Medulla oblongata (tissue), 1 donor: ENCODE measurements around the gene CFAP221.
"Not testable (repeated sequence)": the region's sequence is repeated elsewhere in the genome, so short reads cannot be mapped to it uniquely, and the experiment has no call there.

Experiments used
- DNase-seq: peaks from one replicate; pipeline ENCODE4 v3.0.0-alpha.2; 2015; ENCODE audit errors: extremely low spot score

The CFAP221 gene

DNA sequence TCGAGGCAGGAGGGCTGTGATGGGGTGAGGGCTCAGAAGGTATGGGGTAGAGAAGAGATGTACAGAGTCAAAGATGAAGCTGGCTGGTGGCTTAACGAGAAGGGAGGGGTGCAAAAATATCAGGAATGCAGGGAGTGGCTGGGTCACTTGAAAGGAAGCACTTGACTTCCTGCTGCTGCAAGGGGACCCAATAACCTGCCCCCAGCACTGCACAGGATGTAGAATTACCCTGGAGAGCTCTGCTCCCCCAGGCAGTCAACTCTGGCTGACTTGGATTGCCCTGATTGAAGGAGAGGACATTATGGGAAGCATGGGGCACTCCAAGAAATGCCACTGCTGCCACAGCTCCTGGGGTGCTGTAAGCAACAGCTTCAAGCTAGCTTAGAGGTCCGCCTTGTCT, 41.8 kb downstream of the CFAP221 start:
- no peak for DNase-seq

DNA sequence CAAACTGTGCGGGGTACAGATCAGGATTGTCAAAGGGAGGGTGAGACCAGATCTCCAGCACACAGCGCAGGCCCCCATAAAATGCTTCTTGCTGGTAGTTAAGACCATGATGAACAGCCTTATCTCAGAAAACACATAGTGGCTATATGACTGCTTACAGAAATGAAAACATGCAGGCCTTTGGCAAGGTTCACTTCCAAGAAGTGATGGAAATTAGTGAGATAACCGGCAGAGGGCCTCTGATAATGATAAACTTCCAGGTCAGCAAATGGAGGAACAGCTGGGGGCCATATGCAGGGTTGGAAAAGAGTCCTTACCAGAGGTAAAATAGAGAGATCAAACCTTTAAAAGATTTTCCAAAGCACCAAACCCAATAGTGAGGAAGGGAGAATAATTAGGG, 46.6 kb downstream of the CFAP221 start:
- DNase-seq = no peak

DNA sequence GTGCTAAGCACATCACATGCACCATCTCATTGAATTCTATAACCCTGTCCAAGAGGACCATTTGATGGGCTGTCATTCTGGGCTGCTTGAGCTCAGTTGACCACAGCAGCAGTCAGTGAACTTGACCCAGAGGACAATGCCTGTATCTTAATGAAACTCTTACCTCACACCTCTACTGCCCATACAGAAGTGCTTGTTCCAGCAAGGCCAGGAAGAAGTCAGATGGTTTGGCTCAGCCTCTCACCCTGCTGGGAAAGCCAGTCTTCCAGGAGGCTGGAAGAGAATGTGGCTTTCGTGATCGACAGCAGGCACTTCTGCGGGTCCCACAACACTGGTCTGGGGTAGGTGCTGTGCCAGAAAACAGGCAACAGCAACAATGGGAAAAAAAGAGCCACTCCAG, 47.3 kb downstream of the CFAP221 start:
- DNase-seq = no peak

DNA sequence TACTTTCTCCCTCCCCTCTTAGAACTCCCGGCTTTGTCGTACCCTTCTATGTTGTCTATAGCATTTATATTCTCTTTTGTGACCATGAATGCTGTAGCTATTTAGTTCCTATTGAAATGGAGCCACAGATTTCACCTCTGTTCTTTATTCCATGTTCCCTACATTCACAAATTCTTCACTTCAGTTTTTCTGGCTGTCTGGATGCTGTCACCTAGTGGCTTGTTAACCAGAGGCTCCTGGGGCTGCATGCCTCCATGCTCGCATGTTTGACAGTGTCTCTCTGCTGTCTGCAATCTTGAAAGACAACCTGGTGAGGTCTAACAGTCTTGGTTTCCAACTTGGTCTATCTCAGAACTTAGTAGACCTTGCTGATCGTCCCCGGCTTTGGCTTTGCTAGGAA, 48.2 kb downstream of the CFAP221 start:
- DNase-seq = no peak

DNA sequence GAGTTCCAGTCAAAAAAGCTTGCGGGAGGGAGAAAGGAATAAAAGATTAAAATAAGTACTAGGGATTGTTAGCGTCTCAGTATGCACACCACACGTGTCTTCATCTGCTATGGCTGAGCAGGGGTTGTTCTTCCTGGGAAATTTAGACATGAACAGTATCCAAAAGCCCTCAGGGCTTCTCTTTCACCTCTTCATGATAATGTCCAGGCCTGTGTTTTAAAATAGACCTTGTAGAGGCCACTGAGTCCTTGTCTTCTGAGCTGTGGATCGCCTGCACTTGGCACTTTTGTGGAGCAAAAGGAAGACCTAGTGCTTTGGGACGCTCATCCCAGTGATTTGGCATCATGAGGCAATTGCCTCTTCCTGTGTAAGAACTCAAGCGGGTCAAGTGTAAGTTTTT, 52.4 kb downstream of the CFAP221 start:
- no peak for DNase-seq

DNA sequence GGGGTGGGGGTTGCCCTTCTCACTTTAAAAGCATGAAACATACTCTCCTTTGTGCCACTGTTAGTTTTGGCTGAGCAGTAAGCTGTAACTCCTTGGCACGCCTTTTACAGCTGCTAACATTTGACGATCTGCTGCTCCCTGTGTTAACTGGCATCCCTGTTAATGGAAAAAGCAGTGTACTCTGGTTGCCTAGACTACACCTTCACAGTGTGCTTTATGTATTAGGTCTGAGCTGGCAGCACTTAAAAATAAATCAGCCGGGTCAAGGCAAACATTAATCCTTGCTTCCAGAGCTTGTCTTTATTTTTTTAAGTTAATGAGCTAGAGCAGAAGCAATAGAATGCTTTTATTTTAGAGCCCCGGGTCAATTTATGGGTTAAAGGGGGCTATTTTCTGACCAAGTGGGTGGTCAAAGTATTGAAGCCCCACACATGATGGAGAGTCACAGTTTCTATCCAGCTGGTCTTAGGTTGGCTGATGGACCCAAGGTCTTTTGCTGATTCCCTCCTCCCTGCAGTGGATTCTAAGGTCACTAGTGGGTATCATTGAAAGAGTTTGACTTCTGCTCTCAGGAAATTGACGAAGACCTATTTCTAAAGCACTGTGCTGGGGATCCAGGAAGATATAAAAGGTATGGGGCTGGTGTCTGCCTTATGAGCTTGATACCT, 54.5 kb downstream of the CFAP221 start:
- DNase-seq = peak; percentile 12

DNA sequence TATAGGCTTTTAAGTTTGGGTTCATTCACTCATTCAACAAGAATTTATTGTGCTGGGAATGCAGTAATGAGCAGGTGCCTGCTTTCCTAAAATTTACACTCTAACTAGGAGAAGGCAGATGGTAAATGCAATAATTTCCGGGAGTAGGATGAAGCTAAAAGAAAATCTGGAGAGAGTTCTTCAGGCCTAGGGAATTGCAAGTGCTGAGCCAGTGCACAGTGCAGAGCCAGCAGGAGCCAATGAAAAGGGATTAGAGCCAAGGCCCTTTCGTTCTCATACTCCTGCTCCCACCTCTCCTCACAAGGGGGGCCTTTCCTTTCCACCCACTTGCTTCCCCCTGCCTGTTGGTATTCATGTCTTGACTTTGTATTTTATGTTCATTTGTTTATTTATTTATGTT, 55.1 kb downstream of the CFAP221 start:
- no peak for DNase-seq

DNA sequence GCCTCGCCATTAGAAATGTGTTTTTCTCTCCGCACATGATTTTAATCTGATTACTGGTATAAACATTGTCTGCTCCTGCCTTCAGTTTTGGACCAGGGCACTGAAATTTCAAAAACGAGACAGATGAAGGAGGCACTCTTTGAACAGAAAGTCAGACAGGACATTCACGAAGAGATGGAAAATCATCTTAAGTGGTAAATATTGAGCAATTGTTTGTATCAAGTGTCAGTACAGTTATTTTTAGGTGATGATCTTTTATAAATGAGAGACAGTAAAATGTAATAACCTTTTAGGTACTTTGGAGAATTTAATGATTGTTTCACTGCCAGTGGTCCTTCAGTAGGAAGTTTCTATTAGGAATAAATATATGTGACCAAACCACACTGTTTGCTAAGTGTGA, 60.8 kb downstream of the CFAP221 start:
- no peak for DNase-seq

DNA sequence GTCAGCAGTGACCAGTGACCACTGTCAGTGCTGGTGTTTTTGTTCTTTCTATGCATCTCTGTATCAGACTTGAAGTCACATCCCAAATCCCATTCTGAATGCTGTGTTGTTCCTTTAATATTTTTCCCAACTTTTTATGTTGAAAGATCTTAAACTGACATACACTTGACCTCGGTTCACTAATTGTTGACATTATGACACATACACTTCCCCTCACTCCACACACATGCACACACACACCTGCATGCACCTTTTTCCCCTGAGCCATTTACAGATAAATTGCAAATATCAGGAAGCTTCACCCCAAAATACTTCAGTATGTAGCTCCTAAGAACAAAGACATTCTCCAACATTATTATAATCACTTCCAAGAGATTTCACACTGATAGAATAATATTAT, 62.4 kb downstream of the CFAP221 start:
- DNase-seq = no peak

DNA sequence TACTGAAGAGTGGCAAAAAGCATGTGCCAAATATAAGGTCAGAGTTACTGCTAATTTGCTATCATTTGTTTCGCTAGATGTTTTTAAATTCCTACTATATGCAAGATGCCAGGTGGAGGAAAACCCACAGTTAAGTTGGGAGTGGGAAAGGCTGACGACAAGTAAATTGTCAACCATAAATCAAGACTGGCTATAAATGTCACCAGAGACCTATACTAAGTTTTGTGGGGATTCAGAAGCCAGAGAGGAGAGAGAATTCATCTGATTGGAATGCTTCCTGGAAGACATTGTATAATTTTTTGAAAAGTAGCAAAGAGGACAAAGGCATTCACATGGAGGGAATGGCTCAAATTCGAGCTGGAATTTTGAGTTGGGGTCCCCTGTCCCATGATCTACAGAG, 64.3 kb downstream of the CFAP221 start:
- DNase-seq = no peak

DNA sequence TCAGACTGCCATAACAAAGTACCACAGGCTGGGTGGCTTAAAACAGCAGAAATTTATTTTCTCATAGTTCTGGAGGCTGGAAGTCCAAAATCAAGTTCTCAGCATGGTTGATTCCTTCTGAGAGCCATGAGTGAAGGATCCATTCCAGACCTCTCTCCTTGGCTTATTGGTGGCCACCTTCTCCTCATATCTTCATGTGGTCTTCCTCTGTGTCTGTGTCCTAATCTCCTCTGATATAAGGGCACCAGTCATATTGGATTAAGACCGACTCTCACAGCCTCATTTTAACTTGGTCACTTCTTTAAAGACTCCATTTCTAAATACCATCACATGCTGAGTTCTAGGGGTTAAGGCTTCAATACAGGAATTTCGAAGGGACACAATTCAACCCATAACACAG, 65.1 kb downstream of the CFAP221 start:
- no peak for DNase-seq

DNA sequence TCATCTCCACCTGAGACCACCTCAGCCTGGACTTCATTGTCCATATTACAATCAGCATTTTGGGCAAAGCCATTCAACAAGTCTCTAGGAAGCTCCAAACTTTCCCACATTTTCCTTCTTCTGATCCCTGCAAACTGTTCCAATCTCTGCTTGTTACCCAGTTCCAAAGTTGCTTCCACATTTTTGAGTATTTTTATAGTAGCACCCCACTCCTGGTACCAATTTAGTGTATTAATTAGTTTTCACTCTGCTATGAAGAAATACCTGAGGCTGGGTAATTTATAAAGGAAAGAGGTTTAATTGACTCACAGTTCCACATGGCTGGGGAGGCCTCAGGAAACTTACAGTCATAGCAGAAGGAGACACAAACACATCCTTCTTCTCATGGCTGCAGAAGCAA, 69.9 kb downstream of the CFAP221 start:
- not testable (repeated sequence) for DNase-seq

DNA sequence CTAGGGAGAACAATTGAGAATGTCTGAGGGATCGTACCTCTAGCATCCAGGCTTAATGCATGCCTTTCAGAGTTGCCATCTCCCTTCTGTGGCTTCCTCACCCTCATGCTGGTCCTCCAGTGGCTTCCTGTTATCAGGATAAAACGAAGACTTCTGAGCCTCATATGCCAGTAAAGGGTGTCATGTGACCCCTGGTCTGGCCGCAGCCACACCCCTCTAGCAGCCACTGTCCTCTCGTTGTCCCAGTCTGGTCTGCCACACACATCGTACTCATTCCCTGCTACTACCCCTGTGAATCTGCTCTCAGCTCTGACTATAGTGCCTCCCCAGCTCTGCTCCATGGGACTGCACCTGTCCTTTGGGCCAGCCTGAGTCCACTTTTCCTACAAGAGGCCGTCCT, 72.2 kb downstream of the CFAP221 start:
- no peak for DNase-seq

DNA sequence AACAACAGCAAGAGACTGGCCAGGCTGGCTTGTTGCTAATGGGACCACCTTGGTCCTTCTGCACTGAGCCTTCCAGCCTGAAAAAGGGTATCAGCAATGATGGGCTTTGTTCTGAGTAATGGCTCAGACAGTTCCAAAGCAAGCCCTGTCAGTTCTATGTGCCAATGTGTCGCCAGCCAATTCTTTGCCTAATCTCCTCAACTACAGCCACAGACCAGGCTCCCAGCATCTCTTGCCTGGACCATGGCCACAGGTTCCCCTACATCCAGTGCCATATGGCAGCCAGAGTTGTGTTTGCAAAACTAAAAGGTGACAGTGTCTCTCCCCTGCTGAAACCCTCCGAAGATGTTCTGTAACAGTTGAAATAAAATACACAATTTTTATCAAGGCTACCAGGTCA, 73.2 kb downstream of the CFAP221 start:
- DNase-seq = no peak

DNA sequence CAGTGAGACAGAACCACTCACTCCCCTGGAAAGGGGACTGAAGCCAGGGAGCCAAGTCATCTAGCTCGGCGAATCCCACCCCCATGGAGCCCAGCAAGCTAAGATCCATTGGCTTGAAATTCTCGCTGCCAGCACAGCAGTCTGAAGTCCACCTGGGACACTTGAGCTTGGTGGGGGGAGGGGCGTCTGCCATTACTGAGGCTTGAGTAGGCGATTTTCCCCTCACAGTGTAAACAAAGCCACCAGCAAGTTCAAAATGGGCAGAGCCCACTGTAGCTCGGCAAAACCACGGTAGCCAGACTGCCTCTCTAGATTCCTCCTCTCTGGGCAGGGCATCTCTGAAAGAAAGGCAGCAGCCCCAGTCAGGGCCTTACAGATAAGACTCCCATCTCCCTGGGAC, 74.5 kb downstream of the CFAP221 start:
- DNase-seq = not testable (repeated sequence)

DNA sequence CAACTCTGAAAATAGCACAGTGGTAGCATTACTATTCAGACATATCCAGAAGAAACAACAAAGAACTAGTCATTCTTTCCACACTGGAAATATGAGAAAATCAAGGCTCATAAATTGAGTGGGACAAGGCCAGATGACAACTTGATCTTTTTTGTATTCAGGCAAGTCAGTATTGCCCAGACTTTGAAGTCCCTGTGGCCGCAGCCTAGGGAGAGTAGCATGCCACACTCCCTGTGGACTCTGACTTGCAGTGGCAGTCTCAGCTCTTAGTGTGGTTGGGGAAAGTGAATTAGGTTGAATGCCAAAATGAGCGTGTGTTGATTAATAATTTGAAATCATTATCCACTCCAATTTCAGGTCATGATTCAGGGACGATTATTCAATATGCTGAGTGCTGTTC, 81.0 kb downstream of the CFAP221 start:
- DNase-seq = no peak

DNA sequence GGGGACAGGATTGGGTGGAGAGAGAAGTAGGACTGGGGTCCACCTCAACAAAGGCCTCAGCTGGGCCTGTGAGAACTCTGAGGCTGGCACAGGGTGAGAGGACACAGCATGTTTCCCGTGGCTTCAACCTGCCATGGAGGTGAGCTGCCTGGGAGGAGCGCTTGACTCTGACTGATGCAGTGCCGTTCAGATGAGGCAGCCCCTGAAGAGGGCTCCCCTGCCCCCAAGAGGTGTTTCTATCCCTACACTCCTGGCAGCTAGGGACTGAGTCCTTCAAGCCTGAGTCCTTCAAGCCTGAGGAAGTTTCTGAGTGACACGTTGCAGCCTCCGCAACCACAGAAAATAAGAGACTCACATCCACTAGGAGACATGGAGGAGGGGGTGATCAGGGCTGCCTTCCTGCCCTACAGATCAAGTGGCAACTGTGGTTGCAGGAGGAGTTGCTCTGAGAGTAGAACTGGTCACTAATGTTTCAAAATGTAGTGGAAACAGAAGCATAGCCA, 85.1 kb downstream of the CFAP221 start:
- no peak for DNase-seq

DNA sequence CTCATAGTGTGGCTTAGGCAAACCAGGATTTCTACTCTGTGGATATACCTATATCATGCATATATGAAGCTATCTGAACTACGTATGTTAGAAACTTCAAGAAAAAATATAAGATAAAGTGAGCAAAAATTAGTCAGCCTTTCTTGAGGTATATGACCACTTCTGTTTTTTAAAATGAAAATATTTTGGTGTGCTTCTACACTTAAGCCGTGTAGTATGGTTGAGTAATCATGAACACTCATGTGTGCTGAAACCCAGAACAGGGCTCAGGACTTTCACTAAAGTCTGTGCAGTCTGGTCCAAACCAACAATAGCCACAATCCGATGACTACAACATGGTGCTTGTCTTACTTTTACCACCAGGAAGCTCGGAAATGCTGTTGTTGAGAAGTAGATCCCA, 85.9 kb downstream of the CFAP221 start:
- no peak for DNase-seq

DNA sequence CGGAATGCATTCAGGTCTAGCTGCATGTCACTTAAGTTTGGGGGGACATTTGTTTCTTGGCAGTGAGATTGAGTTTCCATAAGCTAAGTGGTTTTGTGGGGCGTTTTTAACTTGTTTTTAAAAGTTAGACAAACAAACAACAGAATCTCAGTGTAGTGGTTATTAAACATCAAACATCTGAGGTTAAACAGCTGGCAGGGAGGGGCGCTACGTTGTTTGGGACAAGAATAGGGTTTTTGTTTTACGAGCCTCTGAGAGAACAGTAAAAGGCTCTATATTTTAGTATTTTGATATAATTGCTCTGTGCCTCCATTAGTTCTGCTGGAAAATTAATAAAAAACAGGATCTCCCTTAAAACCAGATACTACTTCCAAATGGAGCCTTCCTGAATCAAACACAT, 93.1 kb downstream of the CFAP221 start:
- DNase-seq = peak; percentile 30

DNA sequence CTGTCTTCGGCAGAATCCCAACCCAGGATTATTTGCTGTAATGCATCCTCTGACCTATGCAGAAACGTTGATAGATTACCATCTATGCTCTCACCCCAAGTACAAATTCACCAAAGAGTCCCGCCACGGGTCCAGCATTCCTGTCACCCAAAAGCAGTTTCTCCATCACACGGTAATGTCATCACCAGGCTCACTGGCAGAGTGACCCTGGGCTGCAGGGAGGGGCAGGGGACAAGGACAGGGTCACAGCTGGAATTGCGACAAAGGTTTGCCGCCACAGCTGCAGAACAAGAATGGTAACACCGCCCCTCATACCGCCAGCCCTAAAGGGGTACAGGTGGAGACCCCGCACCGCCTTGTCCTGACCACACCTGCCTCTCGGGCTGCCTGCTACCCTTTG, 94.0 kb downstream of the CFAP221 start:
- no peak for DNase-seq

DNA sequence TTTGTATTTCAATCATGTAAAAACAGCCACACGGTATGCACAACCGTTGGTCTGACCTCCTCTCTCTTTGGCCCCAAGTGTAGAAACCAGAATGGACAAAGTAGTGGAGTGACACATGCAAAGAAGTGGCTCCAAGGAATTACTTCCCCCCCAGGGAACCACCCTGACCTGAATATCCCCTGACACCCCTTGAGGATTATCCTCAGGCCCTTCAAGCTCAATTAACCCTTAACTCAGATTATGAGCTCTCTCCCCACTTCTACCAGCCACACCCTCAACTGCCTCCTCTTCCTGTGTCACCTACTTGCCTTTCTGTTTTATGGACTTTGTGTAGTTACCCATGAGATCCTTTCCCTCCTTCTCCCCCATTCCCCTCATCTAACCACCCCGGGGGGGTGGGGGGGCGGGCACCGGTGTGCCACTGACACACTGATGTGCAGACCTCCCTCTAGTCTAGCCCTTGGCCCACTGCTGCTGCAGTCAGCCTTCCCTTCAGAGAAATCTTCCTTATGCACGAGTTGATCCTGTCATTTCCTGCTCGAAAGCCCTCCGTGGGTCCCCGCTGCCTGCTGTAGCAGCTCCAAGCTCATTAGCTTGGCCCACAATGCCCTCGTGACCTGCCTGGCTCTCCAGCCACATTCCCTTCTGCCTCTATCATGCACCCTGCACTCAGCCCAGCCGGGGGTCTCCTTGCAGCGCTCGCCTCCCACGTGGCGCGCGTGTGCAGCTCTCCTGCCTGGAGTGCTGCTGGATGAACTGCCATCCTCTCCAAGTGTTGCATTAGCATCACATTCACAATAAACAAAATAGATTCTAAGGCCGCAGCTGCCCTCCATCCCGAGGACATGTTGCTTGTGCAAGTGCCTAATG, 94.7 kb downstream of the CFAP221 start:
- DNase-seq = peak; percentile 11

DNA sequence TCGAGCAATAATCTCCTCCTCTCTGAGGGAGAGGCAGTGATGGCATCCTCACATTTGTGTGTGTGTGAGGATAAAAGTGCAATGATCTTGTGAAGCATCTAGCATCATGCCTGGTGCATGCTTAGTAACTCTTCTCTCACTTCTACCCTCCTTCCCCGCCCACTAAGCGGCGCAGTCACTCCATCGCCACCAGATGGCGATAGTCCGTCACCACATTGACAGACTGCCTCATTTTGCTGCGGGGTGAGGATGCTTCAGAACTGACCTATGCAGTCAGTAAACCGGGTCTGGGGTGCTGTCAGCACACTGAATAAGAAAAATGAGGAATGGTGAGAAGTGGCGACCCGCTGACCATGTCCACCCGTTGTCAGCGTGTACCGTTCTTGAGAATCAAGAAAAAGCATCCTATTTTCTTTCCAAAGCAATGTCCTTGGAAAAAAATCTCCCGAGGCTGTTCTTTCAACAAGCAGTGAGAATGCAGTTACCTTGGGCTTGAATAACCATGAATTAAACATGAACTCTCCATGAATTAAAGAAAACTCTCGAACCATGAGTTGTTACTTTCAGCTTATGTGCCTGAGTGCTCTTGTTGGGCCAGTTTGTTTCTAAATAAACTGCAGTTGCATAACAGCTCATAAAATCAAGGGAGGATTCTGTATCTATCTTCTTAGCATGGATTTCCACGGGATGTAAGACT, 97.5 kb downstream of the CFAP221 start:
- DNase-seq = peak; percentile 94

DNA sequence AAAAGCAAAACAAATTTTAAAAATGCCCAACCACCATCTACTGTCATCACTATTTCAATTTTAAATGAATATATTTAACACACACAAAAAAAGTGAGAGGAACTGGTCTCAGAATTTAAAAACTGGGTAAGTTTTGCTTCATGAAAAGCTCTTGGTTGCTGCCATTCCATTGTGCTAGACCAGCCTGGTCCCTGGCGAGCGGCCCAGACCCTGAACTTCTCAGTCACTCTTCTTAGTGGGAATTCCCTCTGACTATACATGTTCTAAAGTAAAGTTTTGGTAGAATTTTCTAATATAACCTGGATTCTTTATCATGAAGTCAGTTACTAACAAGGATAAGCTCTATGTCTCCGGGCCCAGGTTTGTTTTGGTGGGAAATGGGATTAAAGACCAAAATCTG, 99.9 kb downstream of the CFAP221 start:
- DNase-seq = peak; percentile 23
